VCaP (cell line): Measurements from ENCODE around the gene KRTAP17-1.

ENCODE experiments used
- H3K27ac ChIP-seq: fragments of 450-650 bp; 2 replicates; pipeline ENCODE4 v1.5.1; 2017
- CTCF ChIP-seq: fragments of 450-650 bp; conservative IDR thresholded peaks from 2 replicates; pipeline ENCODE4 v1.5.1; 2017; ENCODE audit warnings: mild to moderate bottlenecking, moderate library complexity

The KRTAP17-1 gene

GRCh38 chr17:41324180-41325075 lies 8.9 kb upstream of the KRTAP17-1 start:
- peak; percentile 81 for TF ChIP-seq CTCF
- no peak overlapping the region for H3K27ac ChIP-seq

GRCh38 chr17:41322903-41323895 lies 7.7 kb upstream of the KRTAP17-1 start:
- no peak for TF ChIP-seq CTCF
- no peak overlapping the region for H3K27ac ChIP-seq

- peak; percentile 96 for TF ChIP-seq CTCF
- no peak overlapping the region for H3K27ac ChIP-seq
These were observed 6.8 kb upstream of the KRTAP17-1 start for GRCh38 chr17:41322094-41322902.

- no peak for TF ChIP-seq CTCF
- H3K27ac ChIP-seq: no peak overlapping the region
These were observed 2.7 kb upstream of the KRTAP17-1 start for GRCh38 chr17:41318231-41318630.

- H3K27ac ChIP-seq: no peak overlapping the region
- TF ChIP-seq CTCF: no peak
These were observed 420 bp upstream of the KRTAP17-1 start for GRCh38 chr17:41315814-41316445.

GRCh38 chr17:41311111-41311510 lies 4.4 kb downstream of the KRTAP17-1 start:
- TF ChIP-seq CTCF: no peak
- no peak overlapping the region for H3K27ac ChIP-seq
